ENCODE data around the gene LYST.
"Not testable (repeated sequence)": the region's sequence is repeated elsewhere in the genome, so short reads cannot be mapped to it uniquely, and the experiment has no call there.

The LYST gene

DNA sequence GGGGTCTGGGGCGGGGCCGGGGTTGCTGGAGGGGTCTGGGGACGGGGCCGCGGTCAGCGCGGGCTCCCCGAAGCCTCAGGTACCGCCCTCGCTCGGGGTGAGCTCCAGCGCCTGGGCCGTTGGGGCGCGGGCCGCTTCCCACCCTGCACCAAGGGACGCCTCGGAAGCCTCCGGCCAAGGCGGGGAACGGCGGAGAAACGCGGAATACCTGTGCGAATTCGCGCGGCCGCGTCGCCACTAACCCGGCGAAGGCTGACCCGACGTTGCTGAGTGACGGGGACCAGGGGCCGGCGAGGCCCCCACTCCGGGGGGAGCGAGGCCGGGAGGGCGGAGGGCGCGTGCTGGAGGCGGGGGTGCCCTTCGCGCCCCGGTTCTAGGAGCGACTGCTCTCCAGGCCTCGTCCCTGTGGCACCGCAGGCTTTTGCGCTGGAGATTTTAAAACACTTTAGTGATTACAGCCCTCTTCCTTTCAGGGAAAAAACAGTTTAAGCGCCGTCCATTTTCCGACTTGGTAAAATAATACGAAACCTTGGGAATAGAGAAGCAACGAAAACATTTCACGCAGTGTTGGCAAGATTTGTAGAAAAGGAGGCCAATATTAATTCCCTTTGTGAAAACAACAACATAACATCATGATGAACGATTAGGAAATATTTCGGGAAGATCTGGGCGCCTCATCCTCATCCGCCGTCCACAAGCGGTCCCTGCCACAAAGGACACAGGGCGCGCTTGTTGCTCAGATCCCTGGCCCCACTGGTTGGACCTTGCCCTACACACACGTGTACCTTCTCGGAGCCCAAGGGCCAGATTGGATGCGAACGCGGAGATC, 216.2 kb downstream of the LYST start:
- DNase-seq: no peak

DNA sequence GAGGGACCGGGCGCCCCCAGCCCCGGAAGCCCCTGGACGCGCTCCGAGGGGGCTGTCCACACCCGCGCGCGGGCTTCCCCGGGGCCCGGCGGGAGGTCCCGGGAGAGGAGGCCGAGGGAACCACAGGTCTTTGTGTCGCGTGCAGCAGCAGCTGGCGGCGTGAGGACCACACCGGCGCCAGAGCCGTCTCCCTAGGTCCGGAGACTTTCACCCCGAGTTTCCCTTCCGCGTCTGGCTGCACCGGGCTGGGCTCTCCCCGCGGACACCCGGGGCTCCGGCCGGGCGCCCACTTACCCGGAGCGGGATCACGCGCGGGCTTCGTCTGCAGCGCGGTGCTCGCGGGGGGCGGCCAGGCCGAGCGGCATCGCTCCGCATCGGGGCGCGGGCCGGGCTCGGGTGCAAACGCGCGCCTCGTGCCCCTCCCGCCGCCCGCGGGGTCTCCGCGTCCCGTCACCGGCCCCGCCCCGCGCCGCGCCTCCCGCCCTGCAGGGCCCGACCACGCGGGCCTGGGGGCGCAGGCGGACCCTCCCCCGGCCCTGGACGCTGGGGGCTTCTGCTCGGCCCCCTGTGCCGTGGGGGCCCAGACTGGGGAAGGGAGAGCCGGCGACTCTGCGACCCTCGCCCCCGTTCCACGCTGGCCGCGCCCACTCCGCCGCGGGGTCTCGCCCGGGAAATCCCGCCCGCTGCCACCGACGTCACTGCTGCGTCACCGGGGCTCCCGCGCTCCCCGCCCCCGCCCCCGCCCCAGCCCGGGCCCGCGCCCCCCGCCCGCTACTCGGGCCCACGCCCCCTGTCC, 217.1 kb downstream of the LYST start, which contains the start of gene GNG4:
Gene GNG4 (minus strand): TSS at position 417 of the 796 bp plus-strand sequence. CDS start 65,946 bp downstream, outside the sequence.
- no peak for DNase-seq

DNA sequence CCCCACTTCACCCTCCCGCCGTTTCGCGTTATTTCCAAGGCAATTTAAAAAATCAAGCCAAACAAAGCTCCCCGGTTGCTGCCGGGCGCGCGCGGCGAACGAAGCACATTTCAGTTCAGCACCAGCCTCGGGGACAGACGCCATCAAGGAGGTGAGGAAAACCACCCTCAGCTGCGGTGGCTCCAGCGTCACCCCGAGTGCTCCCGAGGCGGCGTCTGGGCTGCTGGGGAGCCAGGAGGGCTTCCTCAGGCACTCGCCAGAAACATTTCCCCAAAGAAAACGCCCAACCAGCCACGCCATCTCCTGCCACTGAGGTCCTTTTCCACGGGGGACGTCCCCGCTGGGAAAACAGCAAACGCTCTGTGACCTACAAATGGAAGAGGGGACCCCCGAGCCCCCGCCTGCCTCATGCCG, 217.7 kb downstream of the LYST start:
- peak; percentile 38 to 49 for DNase-seq

DNA sequence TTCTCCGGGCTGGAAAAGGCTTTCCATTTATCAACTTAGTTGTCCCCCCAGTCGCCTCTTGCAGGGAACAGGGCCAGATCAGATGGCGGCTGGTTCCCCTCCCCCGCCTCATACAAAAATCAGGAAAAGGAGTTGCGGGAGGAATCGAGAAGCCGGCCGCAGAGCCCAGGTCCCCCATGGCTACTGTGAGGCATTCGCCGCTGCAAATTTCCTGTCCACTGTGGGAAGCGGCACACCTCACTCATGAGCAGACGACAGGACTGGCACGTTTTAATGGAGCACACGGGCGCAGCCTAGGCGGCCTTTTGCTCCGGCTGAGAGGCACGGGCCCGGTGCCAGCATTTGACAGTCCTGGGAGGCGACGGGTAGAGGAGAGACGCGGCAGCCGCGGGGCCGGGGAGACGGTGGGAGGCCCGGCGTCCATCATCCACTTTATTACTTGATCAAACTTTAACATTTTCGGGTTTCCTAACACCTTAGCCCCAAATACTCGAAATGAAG, 218.2 kb downstream of the LYST start:
- no peak for DNase-seq

DNA sequence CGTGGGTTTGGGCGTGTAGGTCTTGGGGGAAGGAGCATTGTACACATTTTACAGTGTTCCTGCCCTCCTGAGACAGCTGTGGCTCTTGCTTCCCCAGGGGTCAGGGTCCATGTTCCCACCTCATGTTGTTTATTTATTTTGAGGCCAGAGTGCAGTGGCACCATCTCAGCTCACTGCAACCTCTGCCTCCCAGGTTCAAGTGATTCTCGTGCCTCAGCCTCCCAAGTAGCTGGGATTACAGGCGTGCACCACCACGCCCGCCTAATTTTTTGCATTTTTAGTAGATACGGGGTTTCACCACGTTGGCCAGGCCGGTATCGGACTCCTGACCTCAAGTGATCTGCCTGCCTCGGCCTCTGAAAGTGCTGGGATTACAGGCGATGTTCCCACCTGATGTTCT, 219.2 kb downstream of the LYST start:
- DNase-seq: not testable (repeated sequence)

DNA sequence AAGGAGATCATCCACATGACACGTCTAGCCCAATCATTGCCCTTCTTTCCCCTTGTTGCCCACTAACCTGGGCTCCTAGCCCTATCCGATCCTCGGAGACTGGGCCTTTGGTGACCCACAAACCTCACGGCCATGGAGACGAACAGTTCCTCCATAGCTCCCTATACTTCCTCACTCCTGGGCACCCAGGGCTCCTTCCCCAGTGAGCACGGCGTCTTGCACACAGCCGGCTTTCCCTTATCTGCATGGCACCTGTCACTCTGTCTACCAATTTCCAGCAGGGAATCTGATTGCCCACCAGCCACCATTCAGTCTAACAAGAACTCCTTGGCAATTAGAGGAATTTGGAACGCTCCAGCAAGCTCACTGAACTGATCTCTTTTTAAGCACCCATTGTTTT, 220.2 kb downstream of the LYST start:
- DNase-seq: no peak

DNA sequence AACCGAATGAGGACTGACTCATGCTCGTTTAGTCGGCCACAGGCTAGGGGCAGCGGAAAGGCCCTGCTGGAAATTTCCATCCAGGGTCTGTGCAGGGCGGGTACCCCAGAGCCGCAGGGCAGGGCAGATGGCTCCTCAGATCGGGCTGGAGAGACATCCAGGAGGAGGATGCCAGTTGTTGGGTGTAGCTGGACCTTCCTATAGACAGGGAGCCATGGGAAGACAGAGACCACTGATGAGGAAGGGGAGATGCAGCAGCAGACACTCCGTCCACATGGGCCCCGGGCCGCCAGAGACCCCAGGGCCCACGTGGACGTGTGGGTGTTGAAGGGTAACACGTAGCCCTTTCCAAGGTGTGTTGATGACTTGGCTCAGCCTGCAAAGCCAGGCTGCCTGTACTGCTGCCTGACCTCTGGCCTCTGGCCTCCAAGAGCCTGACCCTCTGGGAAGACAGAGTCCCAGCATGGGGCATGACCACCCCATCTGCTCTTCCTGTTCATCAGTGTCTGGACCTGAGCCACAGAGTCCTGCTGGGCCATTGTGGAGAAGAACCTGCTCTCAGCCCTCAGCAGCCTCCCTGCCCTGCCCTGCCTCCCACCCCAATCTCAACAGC, 221.9 kb downstream of the LYST start:
- no peak for DNase-seq

DNA sequence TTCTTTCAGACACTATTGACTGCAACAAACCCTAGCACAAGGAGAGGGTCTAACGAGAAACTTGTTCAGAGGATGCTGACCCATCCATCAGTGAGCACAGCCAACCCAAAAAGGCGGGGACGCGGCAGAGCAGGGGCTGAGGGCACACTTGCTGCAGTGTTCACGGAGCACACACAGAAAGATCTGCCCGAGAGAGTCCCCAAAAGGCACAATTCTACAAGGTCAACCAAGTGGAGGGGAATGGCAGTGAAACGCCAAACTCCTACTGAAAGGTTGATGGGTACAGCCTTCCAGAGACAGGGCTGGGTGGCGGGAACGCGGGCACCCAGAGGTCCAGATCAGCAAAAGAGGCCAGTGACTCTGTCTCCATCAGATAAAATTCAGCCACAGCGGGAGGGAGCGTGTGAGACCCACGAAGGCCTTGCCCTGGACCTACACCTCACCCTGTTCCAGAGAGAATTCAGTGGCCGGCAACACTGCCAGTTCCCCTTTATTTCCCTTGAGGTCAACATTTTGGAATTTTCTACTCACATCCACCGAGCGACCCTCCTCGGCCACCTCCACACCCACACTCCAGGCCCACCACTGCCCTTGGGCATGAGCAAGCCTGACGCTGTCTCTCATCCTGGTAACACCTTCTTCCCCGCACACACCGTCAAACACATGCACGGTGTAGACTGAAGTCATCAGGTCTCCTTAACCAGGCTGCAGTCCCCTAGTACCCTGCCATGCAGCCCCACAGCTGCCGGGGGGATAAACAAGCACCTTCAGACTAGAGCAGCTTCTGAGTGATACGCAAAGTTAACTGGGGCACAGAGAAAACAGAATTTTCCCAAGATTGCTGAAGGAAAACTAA, 222.6 kb downstream of the LYST start:
- DNase-seq: no peak

DNA sequence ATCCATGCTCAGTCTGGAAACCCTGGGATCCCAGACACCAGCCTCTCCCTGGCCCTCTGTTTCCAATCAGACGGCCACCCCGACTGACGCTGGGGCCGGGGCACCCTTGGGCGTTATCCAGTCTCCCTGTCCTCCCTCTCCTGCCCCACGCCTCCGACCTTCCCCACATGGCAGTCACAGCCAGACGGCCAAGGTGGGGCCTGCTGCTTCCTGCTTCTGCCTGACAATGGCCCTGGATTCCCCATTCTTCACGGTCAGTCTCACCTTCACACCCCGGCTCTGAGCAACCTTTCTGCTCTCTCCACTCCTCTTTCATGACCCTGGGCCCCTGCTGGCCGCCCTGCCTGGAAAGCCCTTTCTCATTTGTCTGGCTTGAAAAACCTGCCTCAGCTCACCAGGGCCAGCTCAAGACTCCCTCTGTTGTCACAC, 223.7 kb downstream of the LYST start:
- DNase-seq: no peak

DNA sequence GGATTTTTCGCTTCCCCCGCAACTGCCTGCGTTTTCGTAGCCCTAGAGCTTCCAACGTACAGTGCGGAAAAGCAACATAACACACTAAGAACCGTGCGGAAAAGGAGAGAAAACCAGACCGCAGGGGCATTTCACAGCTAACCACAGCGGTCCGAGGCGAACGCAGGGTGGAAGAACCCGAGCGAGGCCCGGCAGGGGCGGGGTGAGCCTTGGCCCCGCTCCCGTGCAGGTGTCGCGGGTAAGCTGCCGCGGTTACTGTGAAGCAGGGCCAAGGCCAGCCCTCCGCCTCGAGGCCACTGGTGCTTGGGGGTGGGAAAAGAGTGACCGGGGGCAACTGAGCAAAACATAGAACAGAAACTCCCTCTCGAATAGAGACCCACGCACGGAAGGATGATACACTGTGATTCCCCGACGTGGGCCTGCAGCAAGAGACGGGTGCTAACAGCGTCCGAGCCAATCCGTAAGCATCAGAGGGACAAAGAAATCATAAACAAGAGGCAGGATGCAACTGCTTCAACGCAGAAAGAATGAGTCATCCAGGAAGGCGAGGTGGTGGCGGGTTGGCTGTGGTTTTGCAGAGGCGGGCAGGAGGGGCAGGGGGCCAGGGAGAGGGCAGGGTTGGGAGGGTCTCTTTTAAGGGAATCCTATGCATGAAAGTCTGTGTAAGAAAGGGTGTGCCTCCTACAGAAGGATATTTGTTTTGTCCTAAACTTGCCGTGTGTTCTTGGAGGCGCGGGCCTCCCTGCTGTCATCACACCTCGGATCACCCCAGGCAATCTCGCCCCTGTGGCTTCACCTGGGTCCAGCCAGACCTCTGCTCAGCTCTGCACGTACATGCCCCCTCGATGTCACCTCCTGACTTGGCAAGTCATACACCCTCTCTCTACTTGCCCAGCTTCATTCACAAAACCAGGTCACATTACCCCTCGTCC, 224.4 kb downstream of the LYST start:
- DNase-seq: peak; percentile 23 to 53

DNA sequence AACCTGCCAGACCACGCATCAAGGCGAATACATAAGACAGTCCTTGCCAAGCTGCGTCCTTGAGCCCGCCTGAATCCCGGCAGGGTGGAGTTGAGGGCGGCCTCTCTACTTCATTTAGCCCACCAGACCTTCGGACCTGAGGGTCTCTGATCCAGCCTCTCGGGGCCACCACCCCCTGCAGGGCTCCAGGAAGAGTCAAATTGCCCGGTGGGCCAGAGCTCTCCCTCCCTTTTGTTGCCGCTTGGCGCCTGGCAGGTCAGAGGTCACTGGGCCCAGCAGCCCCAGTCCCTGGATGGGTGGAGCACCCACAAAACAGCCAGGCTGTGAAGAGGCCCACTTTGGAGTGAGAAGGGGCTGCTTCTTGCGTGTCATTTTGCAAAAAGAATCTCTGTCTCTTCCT, 226.1 kb downstream of the LYST start:
- no peak for DNase-seq

DNA sequence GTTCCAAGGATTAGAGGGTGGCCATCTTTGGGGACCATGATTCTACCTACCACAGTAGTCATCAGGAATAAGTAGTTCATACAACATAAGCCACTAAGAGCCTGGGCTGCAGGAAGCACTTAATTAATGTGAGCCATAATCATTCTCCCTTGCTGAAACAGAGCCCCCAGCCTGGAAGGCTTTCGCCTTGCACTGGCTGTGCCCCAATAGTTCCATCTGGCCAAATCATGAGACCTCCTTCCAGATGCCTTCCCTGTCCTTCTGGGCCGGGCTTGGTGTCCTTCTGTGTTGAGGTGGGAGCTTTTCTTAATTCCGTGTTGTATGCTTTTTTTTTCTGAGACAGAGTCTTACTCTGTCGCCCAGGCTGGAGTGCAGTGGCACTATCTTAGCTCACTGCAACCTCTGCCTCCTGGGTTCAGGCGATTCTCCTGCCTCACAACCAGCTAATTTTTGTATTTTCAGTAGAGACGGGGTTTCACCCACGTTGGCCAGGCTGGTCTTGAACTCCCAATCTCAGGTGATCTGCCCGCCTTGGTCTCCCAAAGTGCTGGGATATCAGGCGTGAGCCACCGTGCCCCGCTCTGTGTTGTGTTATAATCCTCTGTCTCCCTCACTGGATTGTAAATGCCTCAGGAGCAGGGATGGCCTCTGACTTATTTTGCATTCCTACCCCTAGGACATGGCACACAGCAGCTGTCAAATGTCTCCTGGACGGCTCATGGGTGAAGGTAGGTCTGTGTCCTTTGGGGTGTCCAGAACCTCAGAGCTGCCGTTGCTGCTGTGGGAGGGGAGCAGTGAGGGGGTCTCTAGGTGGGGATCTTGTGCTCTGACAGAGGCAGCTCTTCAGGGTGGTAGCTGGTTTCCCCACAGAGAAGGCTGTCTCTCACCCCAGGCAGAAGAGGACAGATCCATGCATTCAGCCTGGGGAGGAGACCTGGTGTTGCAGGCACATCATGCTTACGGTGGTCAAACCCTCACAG, 227.2 kb downstream of the LYST start:
- no peak for DNase-seq

DNA sequence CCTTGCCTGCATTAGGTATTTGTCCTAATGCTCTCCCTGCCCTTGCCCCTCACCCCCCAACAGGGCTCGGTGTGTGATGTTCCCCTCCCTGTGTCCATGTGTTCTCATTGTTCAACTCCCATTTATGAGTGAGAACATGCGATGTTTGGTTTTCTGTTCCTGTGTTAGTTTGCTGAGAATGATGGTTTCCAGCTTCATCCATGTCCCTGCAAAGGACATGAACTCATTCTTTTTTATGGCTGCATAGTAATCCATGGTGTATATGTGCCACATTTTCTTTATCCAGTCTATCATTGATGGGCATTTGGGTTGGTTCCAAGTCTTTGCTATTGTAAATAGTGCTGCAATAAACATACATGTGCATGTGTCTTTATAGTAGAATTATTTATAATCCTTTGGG, 228.1 kb downstream of the LYST start:
- not testable (repeated sequence) for DNase-seq

DNA sequence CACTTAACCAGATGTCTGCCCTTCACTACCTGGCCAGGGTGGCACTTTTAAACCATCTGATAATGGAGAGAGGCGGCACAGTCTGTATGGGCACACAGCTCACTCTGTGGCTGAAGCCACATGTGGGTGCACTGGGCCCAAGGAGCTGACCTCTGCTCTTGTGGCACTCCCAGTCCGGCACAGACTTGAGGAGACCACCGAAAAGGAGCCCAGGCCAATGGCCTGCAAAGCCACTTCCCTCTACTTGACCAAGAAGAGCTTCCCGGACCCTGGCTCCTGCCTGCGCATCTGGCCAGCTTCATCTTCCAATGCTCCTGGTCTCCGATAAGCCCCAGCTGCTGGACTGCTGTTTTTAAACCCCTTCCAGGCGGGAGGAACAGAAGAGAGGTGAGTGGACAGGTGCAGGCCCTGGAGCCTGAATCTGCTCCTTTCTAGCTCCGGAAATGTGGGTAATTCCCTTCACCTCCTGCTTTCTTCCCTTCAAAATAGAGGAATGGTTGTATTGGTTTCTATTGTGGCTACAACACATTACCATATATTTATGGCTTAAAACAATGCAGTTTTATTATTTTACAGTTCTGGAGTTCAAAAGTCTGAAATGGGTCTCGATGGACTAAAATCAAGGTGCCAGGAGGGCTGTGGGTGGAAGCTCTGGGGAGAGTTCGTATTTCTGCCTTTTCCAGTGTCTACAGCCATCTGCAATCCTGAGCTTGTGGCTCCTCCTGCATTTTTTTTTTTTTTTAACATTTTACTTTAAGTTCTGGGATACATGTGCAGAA, 228.8 kb downstream of the LYST start:
- DNase-seq: no peak

DNA sequence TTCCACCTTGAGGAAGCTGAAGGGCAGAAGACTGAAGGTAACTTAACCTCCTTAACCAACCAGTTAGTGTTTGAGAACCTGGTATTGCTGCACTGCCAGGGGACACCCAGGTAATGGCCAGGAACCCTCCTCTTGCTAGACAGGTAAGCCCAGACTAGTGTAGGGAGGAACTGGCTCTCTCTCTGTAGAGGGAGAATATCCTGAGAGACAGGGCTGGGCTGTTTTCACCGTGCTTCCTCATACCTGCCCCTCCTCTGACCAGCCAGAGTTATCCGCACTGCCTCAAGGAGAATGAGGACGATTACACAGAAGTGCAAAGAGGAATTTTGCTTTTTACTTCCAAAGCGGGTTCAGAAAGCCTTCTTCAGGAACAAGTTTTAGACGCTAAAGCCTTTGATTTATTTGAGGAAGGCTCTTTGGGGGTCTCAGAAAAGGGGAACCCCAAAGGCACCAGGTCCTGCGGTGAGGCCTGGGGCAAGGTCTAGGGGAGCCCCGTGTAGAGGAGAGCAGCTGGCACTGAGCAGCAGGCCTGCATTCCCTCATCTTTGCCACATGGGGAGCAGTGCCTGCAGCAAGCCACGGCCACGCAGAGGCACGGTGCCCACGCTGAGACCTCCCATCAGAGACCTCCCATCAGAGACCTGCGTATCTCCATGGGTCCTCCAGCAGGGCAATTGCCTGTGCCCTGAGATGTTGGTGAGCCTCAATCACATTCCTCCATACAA, 230.6 kb downstream of the LYST start:
- DNase-seq: no peak

DNA sequence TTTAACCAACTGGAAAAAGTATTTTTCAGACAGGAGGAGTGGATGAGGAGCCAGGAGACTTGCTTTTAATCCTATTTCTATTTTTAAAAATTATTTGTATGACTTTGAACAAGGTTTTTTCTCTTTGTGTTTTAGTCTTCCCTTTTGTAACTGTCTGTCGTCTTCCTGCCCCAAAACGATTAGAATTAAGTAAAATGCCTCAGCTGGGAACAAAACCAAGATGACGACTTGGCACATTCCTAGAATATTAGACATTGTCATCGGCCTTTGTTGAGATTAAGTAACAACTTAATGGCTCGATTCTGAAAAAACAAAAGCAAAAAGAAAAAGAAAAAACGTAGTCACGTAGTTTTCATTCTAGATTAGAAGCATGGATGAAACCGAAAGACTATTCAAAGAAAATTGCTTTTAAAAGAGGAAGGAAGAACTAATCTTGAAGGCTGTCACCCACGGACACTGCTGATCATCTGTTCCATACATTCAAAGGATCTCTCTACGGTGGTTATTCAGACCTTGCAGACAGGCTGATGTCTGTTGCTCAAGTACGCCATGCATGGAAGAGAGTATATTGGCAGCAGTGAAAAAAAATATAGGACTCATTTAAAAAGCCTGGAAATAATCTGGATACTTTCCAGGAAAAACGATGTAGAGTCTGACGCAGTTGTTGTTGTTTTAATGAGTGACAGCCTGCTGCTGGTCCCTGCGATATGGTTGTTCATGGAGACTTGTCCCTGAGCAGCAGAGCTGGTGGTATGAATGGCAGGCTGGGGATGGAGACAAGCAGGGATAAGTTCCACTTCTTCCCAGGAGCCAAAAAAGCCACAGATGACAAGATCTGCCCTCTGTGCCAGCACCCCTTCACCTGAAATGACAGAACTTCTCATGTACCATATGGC, 234.0 kb downstream of the LYST start:
- DNase-seq: no peak

DNA sequence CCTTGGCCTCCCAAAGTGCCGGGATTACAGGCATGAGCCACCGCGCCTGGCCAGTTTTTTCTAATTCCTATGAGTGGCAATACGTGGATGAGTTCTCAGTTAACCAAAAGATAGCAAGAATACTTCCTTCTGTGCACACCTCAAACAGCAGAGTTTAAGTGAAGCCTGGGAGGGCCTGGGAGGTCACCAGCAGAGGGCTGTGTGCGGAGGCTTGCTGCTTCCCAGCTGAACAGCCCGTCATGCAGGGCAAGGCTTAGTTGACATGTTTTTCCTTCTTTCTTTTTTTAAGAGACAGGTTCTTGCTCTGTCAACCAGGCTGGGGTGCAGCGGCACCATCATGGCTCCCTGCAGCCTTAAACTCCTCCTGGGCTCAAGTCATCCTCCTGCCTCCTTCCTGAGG, 234.9 kb downstream of the LYST start:
- no peak for DNase-seq

All from stimulated activated CD4-positive, alpha-beta T cell treated with anti-CD3 and anti-CD28 coated beads, Interleukin-2, amount 100 ng/mL, for 48 hours (primary cell).